B cell (primary cell): ENCODE results near the gene AHCY. TPM values are rescaled to one million over a fixed set of nuclear protein-coding genes. Genes with fewer than 3 reads are reported as not detected.
"Not testable (repeated sequence)": the region's sequence is repeated elsewhere in the genome, so short reads cannot be mapped to it uniquely, and the experiment has no call there.

Experiments used
- ATAC-seq: fragments of 200-7000 bp; cut with Tn5 transposase; one replicate; pipeline ENCODE4 v1.10.0; 2021; ENCODE audit warnings: low read depth, mild to moderate bottlenecking, moderate number of reproducible peaks, moderate library complexity
- CTCF ChIA-PET: fragments of 350-600 bp; sonication (Branson Sonifier 250); formaldehyde crosslinking; loops from one replicate; lab custom pipeline; 2021; ENCODE audit warnings: antibody characterized with exemption, inconsistent platforms; lab: Charles Lee
- POLR2A ChIA-PET: fragments of 350-600 bp; sonication (Branson Sonifier 250); formaldehyde crosslinking; loops from one replicate; lab custom pipeline; 2021; ENCODE audit warnings: antibody characterized with exemption; lab: Charles Lee
- DNase-seq: peaks from one replicate; pipeline ENCODE4 v3.0.0; 2013
- H2AFZ ChIP-seq: 2 replicates; pipeline ENCODE4 v1.6.1; 2012; ENCODE audit warnings: mild to moderate bottlenecking, low read depth, low read length; ENCODE audit not compliant: insufficient read depth, poor library complexity, severe bottlenecking
- H3K27ac ChIP-seq, 2 donors: 1 replicate in 1 of 2; 2 replicates in 1 of 2; pipeline ENCODE4 v1.5.1; 2012 to 2013; ENCODE audit warnings: low read length in 2 of 2, mild to moderate bottlenecking in 2 of 2, moderate library complexity in 1 of 2
- H3K27me3 ChIP-seq, 4 experiments: fragments of 200-600 bp in 1 of 4; sonication (generic) in 1 of 4; replicated peaks in 1 of 4; 1 replicate in 2 of 4; 2 replicates in 2 of 4; pipeline versions ENCODE4 v1.6.1 to v1.7.0; 2013 to 2016; ENCODE audit warnings: low read length in 3 of 4, mild to moderate bottlenecking in 2 of 4, mixed read lengths in 1 of 4, moderate library complexity in 1 of 4; ENCODE audit not compliant: insufficient read depth in 4 of 4, control insufficient read depth in 3 of 4; ENCODE audit errors: control extremely low read depth in 1 of 4
- H3K36me3 ChIP-seq, 2 experiments: replicated peaks in 1 of 2; 1 replicate in 1 of 2; 2 replicates in 1 of 2; pipeline versions ENCODE4 v1.6.1 to v1.7.1; 2013; ENCODE audit warnings: low read length in 1 of 2; ENCODE audit not compliant: insufficient read depth in 2 of 2, control insufficient read depth in 1 of 2; ENCODE audit errors: control extremely low read depth in 1 of 2, extremely low read depth in 1 of 2
- H3K4me1 ChIP-seq, 2 donors: fragments of 200-600 bp in 1 of 2; sonication (generic) in 1 of 2; 1 replicate in 1 of 2; 2 replicates in 1 of 2; pipeline versions ENCODE4 v1.5.1 to v1.6.1; 2013 to 2017; ENCODE audit warnings: low read length in 2 of 2; ENCODE audit not compliant: control insufficient read depth in 2 of 2, insufficient read depth in 2 of 2
- H3K4me2 ChIP-seq: replicated peaks from 2 replicates; pipeline ENCODE3; 2012; ENCODE audit warnings: mild to moderate bottlenecking, low read depth, low read length; ENCODE audit not compliant: poor library complexity, severe bottlenecking
- H3K4me3 ChIP-seq, 5 experiments: fragments of 200-600 bp in 1 of 5; sonication (generic) in 1 of 5; 1 replicate in 3 of 5; 2 replicates in 2 of 5; pipeline versions ENCODE4 v1.5.1 to v1.7.0; 2011 to 2016; ENCODE audit warnings: low read length in 4 of 5, mild to moderate bottlenecking in 4 of 5, low read depth in 2 of 5, control low read depth in 1 of 5, moderate library complexity in 1 of 5; ENCODE audit not compliant: insufficient read depth in 1 of 5; ENCODE audit errors: control extremely low read depth in 1 of 5, extremely low read depth in 1 of 5
- H3K79me2 ChIP-seq: fragments of 200-600 bp; sonication (generic); one replicate; pipeline ENCODE4 v1.6.0; 2016; ENCODE audit warnings: low read length; ENCODE audit not compliant: control insufficient read depth, insufficient read depth
- H3K9ac ChIP-seq: fragments of 200-600 bp; sonication (generic); 2 replicates; pipeline ENCODE4 v1.6.1; 2017; ENCODE audit warnings: mild to moderate bottlenecking, low read length, moderate library complexity
- H3K9me3 ChIP-seq, 3 donors: one replicate each; pipeline versions ENCODE4 v1.6.1 to v1.7.1; 2013; ENCODE audit warnings: low read length in 2 of 3; ENCODE audit not compliant: control insufficient read depth in 2 of 3, insufficient read depth in 1 of 3; ENCODE audit errors: control extremely low read depth in 1 of 3
- H4K20me1 ChIP-seq: 2 replicates; pipeline ENCODE4 v1.6.0; 2012; ENCODE audit warnings: mild to moderate bottlenecking, low read length; ENCODE audit not compliant: insufficient read depth, control insufficient read depth, poor library complexity, severe bottlenecking
- H3K27ac Mint-ChIP-seq: one replicate; pipeline ENCODE4 v1.8.0; 2021; ENCODE audit warnings: mixed read lengths
- H3K27me3 Mint-ChIP-seq: one replicate; pipeline ENCODE4 v1.8.0; 2021; ENCODE audit warnings: mixed read lengths
- H3K4me1 Mint-ChIP-seq: one replicate; pipeline ENCODE4 v1.8.0; 2021; ENCODE audit warnings: mixed read lengths
- H3K4me3 Mint-ChIP-seq: one replicate; pipeline ENCODE4 v1.8.0; 2021; ENCODE audit warnings: mixed read lengths
- H3K9me3 Mint-ChIP-seq: one replicate; pipeline ENCODE4 v1.8.0; 2022; ENCODE audit warnings: mixed read lengths; ENCODE audit not compliant: insufficient read depth
- EZH2 ChIP-seq: IDR thresholded peaks from 2 replicates; pipeline ENCODE4 v1.6.1; 2012; ENCODE audit warnings: borderline replicate concordance, low read depth, mild to moderate bottlenecking, moderate library complexity, low read length; ENCODE audit not compliant: insufficient read depth, poor library complexity, severe bottlenecking
- WGBS: methylation state at CpG from one replicate; pipeline ENCODE4 v1.1.5; 2013; ENCODE audit warnings: missing lambda C conversion rate; ENCODE audit not compliant: insufficient coverage; 5-methylcytosine and 5-hydroxymethylcytosine counted together
- intact Hi-C: fragments of 100-400 bp; cut with micrococcal nuclease; formaldehyde crosslinking; loops from one replicate; pipeline ENCODE4 v1.10.0; 2022
- polyA plus RNA-seq: library from polyadenylated mRNA; depleted of rRNA; stranded (reverse); fragments of >200 nt; gene quantifications from 2 replicates; pipeline ENCODE4 v1.2.3, GENCODE V29; 2012
- total RNA-seq, 2 donors: library from RNA; stranded (reverse); fragments of 120-200 nt in 1 of 2; gene quantifications; 1 replicate in 1 of 2; 2 replicates in 1 of 2; pipeline versions ENCODE4 v1.2.3 to v1.2.4, GENCODE V29; 2013 to 2022
- TF ChIP-seq, protein P1 (sequence below): fragments of 200-600 bp; IDR thresholded peaks from one replicate; pipeline ENCODE4 v1.8.0; 2022; ENCODE audit warnings: antibody characterized with exemption, mild to moderate bottlenecking

Gene AHCY
- total and polyA plus RNA-seq, 2 donors (not counting 1 experiment from before 2014, with no cell fraction given) = 43.6 to 44.0 TPM

DNA sequence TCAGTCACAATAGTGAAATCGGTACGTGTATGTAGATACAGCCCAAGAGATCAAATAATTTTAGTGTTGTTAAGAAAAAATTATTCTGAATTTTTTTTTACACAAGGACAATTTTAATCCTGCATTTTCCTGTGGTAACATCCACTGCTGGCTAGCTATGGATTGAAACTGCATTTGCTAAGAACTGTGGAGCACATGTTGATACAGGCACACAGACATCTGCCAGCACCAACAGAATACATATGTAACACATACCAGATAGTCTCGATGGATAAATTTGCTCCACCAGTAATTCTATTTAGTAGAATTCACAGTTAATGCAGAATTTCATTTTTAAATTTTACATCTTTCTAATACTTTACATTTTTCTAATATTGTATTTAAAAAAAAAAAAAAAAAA lies 59.8 kb downstream of the AHCY start:
- Histone ChIP-seq H4K20me1 (no peaks in the 10 kb centered on the region), H3K4me1 (peaks cover 25 to 29% of the 10 kb centered on the region in 2 donors), H3K9ac (no peak overlapping the region), H3K36me3 (no peaks in the 10 kb centered on the region), H3K27ac (no peak overlapping the region), H3K4me3 (no peak overlapping the region), H3K27me3 (no peaks in the 10 kb centered on the region), H2AFZ (no peak overlapping the region), H3K4me2 (no peak overlapping the region), H3K9me3 (peaks cover 0 to 2% (median 1%) of the 10 kb centered on the region in 3 donors), H3K79me2 (no peaks in the 10 kb centered on the region)
- Mint-ChIP-seq H3K4me1 (peaks cover 31% of the 10 kb centered on the region), H3K4me3 (no peak overlapping the region), H3K27ac (no peak overlapping the region), H3K9me3 (no peaks in the 10 kb centered on the region), H3K27me3 (no peaks in the 10 kb centered on the region)
- intact Hi-C loops = no loop called here
- ChIA-PET CTCF (interaction anchor here (0.7 kb wide), 1 partner anchor 69 kb away, joined by 3 read pairs; no protein-coding TSS in a partner anchor), POLR2A (no interaction called here)
- TF ChIP-seq EZH2 = no peak
- TF ChIP-seq, protein P1, sequence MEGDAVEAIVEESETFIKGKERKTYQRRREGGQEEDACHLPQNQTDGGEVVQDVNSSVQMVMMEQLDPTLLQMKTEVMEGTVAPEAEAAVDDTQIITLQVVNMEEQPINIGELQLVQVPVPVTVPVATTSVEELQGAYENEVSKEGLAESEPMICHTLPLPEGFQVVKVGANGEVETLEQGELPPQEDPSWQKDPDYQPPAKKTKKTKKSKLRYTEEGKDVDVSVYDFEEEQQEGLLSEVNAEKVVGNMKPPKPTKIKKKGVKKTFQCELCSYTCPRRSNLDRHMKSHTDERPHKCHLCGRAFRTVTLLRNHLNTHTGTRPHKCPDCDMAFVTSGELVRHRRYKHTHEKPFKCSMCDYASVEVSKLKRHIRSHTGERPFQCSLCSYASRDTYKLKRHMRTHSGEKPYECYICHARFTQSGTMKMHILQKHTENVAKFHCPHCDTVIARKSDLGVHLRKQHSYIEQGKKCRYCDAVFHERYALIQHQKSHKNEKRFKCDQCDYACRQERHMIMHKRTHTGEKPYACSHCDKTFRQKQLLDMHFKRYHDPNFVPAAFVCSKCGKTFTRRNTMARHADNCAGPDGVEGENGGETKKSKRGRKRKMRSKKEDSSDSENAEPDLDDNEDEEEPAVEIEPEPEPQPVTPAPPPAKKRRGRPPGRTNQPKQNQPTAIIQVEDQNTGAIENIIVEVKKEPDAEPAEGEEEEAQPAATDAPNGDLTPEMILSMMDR = no peak
- no peak for ATAC-seq
- no peak for DNase-seq
- WGBS = no CpG with 5 or more reads among the region's 3 CpGs

DNA sequence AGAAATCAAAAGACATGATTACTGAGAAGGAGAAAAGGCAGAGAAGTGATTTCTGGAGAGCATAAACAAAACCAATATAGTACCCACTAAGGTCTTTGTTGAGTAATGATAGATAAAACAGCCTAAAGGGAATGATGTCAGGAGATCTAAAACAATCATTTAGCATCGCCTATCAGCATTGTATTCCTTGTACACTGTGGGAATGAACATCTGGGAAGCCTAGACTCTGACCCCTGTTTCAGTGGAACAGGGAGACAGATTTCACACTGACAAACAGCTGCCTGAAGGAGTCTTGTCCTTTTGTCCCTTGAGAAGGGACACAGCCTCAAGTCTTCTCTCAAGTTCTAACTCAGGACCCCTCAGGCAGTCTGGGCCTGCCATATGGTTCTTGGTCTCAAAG lies 60.3 kb downstream of the AHCY start:
- no peak for ATAC-seq
- ChIA-PET CTCF (no interaction called here), POLR2A (no interaction called here)

GRCh38 chr20:34242015-34242414 lies 61.1 kb downstream of the AHCY start:
- Histone ChIP-seq H3K4me2 (peak overlapping the region; percentile 51), H3K4me1 (peaks cover 25 to 29% of the 10 kb centered on the region in 2 donors), H3K9me3 (peaks cover 0 to 14% (median 8%) of the 10 kb centered on the region in 3 donors)
- H3K27me3 ChIP-seq, H3K9me3 Mint-ChIP-seq, H3K27ac ChIP-seq, CTCF ChIA-PET, H2AFZ ChIP-seq, H3K9ac ChIP-seq, H3K4me3 ChIP-seq, intact Hi-C loops, H3K27me3 Mint-ChIP-seq, H3K79me2 ChIP-seq, H3K4me3 Mint-ChIP-seq, H4K20me1 ChIP-seq, DNase-seq, POLR2A ChIA-PET, H3K36me3 ChIP-seq, ATAC-seq: not testable (repeated sequence)
- peaks cover 31% of the 10 kb centered on the region for H3K4me1 Mint-ChIP-seq
- H3K27ac Mint-ChIP-seq = peak overlapping the region; percentile 21
- 93% methylated on average over 3 of the region's 4 CpGs for WGBS

More for the DNA sequence above, 60.3 kb downstream of the AHCY start:
- Mint-ChIP-seq H3K4me1 (peaks cover 31% of the 10 kb centered on the region), H3K9me3 (peaks cover 3% of the 10 kb centered on the region), H3K27ac (peak overlapping the region; percentile 57), H3K27me3 (no peaks in the 10 kb centered on the region), H3K4me3 (no peak overlapping the region)
- Histone ChIP-seq H3K9me3 (peaks cover 0 to 6% (median 4%) of the 10 kb centered on the region in 3 donors), H3K27me3 (no peaks in the 10 kb centered on the region), H3K4me1 (peaks cover 25 to 29% of the 10 kb centered on the region in 2 donors), H3K79me2 (no peaks in the 10 kb centered on the region), H4K20me1 (no peaks in the 10 kb centered on the region), H2AFZ (peak overlapping the region; percentile 26), H3K4me2 (no peak overlapping the region), H3K36me3 (no peaks in the 10 kb centered on the region), H3K9ac (no peak overlapping the region), H3K4me3 (no peak overlapping the region), H3K27ac (no peak overlapping the region)
- WGBS = no CpG with 5 or more reads among the region's 1 CpG
- DNase-seq = no peak
- TF ChIP-seq, protein P1 = no peak
- TF ChIP-seq EZH2 = no peak
- intact Hi-C loops = no loop called here
